Prostate gland (tissue), 2 donors: ENCODE measurements around the gene COLEC11. TPM values are rescaled to one million over a fixed set of nuclear protein-coding genes. Genes with fewer than 3 reads are reported as not detected.

Experiments used
- DNase-seq: peaks from one replicate; pipeline ENCODE4 v3.0.0-alpha.2; 2019; ENCODE audit warnings: low spot score
- H3K27ac ChIP-seq, 2 donors: fragments of 200-600 bp; sonication (generic); 2 replicates each; pipeline ENCODE4 v1.5.1; 2017 to 2019
- H3K27me3 ChIP-seq: fragments of 200-600 bp; sonication (generic); replicated peaks from 2 replicates; pipeline ENCODE4 v1.5.1; 2019; ENCODE audit not compliant: insufficient read depth
- H3K36me3 ChIP-seq, 2 donors: fragments of 200-600 bp; sonication (generic); 1 replicate in 1 of 2; 2 replicates in 1 of 2; pipeline versions ENCODE4 v1.5.1 to v1.8.1; 2017 to 2019
- H3K4me1 ChIP-seq: fragments of 200-600 bp; sonication (generic); replicated peaks from 2 replicates; pipeline ENCODE4 v1.5.1; 2019
- H3K4me3 ChIP-seq, 2 donors: fragments of 200-600 bp; sonication (generic); 2 replicates each; pipeline ENCODE4 v1.5.1; 2017 to 2019
- H3K9me3 ChIP-seq: fragments of 200-600 bp; sonication (generic); 2 replicates; pipeline ENCODE4 v1.5.1; 2017
- POLR2A ChIP-seq: fragments of 450-650 bp; IDR thresholded peaks from one replicate; pipeline ENCODE4 v1.6.1; 2016; ENCODE audit warnings: antibody characterized with exemption, mild to moderate bottlenecking
- POLR2AphosphoS5 ChIP-seq: sonication (generic); formaldehyde crosslinking; IDR thresholded peaks from one replicate; pipeline ENCODE4 v1.6.1; 2017; ENCODE audit warnings: antibody characterized with exemption
- WGBS: methylation state at CpG from one replicate; pipeline ENCODE4 v1.1.5; 2018; 5-methylcytosine and 5-hydroxymethylcytosine counted together
- intact Hi-C: fragments of 100-400 bp; cut with DNase I; formaldehyde crosslinking; loops from one replicate; pipeline ENCODE4 v1.14.2; 2022
- total RNA-seq, 2 donors: library from RNA; depleted of rRNA; stranded (reverse); fragments of >200 nt; gene quantifications; one replicate each; pipeline ENCODE4 v1.1.0, GENCODE V29; 2016
- TF ChIP-seq, protein P1 (sequence below), 4 experiments: fragments of 200-600 bp in 2 of 4; fragments of 450-650 bp in 2 of 4; sonication (generic) in 2 of 4; IDR thresholded peaks; 1 replicate in 3 of 4; 2 replicates in 1 of 4; pipeline ENCODE4 v1.5.1; 2016 to 2019; ENCODE audit warnings: antibody characterized with exemption in 4 of 4, mild to moderate bottlenecking in 2 of 4, moderate library complexity in 2 of 4

COLEC11 gene
- total RNA-seq, 2 donors from 2014 or later, result 2.9 to 10.5 TPM

DNA sequence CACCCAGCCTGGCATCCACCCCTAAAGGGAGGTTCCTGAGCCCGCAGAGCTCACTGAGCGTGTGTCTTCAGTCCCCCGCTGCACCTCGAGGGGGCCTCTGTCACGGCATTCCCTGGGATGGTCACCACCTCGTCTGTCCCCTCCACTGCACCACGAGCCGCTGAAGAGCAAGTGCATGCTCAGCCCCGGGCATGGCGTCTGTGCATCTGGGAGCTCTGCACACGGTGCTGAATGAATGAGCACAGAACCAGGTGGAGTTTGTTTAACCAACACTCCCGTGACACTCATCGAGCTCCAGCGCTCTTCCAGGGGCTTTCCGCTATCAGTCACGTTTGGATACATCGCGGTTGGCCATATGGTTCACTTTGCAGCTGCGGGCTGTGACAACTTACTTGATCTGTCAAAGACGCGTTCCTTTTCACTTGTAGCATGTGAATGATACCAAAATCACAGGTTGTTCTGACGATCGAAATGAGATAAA, 72.3 kb downstream of the COLEC11 start:
- intact Hi-C loops, result no loop called here
- no peaks in the 10 kb centered on the region for H3K9me3 ChIP-seq
- 63% methylated on average over 23 of the region's 23 CpGs for WGBS
- TF ChIP-seq, protein P1, sequence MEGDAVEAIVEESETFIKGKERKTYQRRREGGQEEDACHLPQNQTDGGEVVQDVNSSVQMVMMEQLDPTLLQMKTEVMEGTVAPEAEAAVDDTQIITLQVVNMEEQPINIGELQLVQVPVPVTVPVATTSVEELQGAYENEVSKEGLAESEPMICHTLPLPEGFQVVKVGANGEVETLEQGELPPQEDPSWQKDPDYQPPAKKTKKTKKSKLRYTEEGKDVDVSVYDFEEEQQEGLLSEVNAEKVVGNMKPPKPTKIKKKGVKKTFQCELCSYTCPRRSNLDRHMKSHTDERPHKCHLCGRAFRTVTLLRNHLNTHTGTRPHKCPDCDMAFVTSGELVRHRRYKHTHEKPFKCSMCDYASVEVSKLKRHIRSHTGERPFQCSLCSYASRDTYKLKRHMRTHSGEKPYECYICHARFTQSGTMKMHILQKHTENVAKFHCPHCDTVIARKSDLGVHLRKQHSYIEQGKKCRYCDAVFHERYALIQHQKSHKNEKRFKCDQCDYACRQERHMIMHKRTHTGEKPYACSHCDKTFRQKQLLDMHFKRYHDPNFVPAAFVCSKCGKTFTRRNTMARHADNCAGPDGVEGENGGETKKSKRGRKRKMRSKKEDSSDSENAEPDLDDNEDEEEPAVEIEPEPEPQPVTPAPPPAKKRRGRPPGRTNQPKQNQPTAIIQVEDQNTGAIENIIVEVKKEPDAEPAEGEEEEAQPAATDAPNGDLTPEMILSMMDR (IDR thresholded peaks at IDR 0.05), result no peak
- TF ChIP-seq POLR2A (no peak), POLR2AphosphoS5 (no peak)
- H3K4me1 ChIP-seq, result no peaks in the 10 kb centered on the region
- H3K27me3 ChIP-seq, result no peaks in the 10 kb centered on the region
- H3K4me3 ChIP-seq, result no peak overlapping the region
- DNase-seq, result no peak
- H3K36me3 ChIP-seq, result no peaks in the 10 kb centered on the region
- no peak overlapping the region for H3K27ac ChIP-seq

DNA sequence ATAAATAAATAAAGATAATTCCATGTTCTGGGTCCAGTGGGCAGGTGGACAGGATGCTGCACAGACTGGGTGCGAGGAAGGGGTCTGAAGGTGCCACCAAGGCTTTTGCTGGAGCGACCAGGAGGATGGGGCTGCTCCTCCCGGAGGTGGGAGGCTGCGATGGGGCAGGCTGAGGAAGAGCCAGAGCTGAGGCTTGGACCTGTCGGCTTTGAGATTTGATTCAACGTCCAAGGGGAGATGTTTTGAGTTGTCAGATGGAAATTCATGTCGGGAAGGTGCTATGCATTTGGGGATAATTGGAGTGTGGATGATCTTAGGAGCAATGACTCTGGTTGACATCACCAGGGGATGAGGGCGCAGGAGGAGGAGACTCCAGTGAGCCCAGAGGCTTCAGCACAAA, 74.7 kb downstream of the COLEC11 start:
- H3K27ac ChIP-seq, result no peak overlapping the region
- H3K9me3 ChIP-seq, result no peaks in the 10 kb centered on the region
- no peak overlapping the region for H3K4me3 ChIP-seq
- TF ChIP-seq, protein P1 (IDR thresholded peaks at IDR 0.05), result no peak
- no peak for TF ChIP-seq POLR2A
- TF ChIP-seq POLR2AphosphoS5, result no peak
- no peaks in the 10 kb centered on the region for H3K27me3 ChIP-seq
- 82% methylated on average over 8 of the region's 8 CpGs for WGBS
- intact Hi-C loops, result no loop called here
- no peaks in the 10 kb centered on the region for H3K4me1 ChIP-seq
- DNase-seq, result no peak
- no peaks in the 10 kb centered on the region for H3K36me3 ChIP-seq

DNA sequence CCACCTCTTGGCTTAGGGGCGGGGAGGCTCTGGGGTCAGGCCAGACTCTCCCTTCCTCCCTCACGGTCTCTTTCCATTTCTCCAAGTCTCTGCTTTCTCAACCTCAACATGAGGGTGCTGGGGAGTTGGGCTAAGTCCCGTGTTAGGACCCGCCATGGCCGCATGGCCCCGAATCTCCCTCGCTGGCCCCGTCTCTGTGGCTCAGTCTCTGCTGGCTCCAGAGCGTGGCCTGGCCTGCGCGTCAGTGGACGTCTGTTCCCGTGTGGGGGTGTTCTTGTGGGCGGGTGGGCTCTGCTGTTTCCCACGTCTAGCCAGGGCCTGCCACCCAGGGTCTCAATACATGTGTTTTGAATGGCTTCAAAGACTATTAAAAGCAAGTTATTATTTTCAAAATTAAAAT, 75.5 kb downstream of the COLEC11 start:
- no peak overlapping the region for H3K27ac ChIP-seq
- no peaks in the 10 kb centered on the region for H3K36me3 ChIP-seq
- H3K27me3 ChIP-seq, result no peaks in the 10 kb centered on the region
- 93% methylated on average over 15 of the region's 15 CpGs for WGBS
- no peak overlapping the region for H3K4me3 ChIP-seq
- no peaks in the 10 kb centered on the region for H3K4me1 ChIP-seq
- intact Hi-C loops, result no loop called here
- TF ChIP-seq POLR2AphosphoS5 (no peak), POLR2A (no peak)
- TF ChIP-seq, protein P1 (IDR thresholded peaks at IDR 0.05), result no peak
- DNase-seq, result no peak
- H3K9me3 ChIP-seq, result no peaks in the 10 kb centered on the region

DNA sequence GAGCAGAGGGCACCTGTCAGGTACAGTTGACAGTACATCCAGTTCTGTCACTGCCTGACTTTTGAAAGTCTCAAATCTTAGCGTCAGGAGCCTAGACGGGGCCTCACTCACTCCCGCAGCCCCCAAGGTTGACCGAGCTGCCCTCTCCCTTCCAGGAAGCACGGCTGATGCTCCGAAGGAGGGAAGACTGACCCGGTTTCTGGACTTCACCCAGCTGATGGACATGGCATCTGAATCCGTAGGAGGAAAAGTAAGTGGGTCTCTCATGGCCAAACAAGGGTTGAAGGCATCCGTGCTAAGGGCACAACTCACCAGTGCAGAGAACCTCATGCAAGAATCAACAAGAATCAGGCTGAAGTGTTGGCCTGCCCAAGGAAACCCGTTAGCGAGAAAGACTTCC, 76.0 kb downstream of the COLEC11 start:
- TF ChIP-seq, protein P1 (IDR thresholded peaks at IDR 0.05), result no peak
- no peak for TF ChIP-seq POLR2A
- TF ChIP-seq POLR2AphosphoS5, result no peak
- intact Hi-C loops, result no loop called here
- no peaks in the 10 kb centered on the region for H3K4me1 ChIP-seq

DNA sequence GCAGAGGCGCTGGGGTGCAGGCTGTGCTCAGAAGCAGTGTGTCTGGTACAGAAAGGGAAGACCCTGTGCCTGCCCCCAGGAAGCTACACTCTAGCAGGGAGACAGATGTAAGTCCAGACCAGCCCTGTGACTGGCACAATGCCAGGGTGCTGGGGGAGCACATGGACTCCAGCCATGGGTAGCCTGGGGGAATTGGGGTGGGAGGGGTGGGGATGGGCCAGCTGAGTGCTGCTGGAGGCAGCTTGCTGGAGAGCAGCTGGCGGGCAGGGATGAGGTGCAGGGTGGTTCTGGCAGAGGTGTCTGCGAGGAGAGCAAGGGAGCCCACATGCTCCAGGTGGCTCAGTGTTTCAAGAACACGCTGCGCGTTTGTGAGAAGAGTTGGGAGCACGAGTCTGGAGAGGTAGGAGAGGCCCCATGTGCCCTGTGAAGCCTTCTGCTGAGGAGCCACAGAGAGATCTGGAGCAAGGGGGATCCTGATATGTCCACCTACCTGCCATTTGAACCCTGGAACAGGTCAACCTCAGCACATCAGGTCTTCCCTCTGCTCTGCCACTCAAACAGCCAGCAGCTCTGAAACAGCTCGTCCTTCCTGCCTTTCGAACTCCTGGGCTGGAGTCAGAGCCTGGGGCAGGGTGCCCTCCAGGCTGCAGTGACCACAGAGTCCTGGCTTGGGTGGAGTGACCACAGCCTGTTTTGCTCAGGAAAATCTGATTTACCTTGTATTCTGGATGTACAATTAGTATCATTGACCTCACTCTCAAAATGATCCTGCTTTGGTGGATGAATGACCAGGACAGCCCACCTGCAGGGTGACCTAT, 78.2 kb downstream of the COLEC11 start:
- 79% methylated on average over 9 of the region's 9 CpGs for WGBS
- H3K4me3 ChIP-seq, result no peak overlapping the region
- H3K9me3 ChIP-seq, result no peaks in the 10 kb centered on the region
- no peaks in the 10 kb centered on the region for H3K27me3 ChIP-seq
- no peaks in the 10 kb centered on the region for H3K36me3 ChIP-seq
- DNase-seq, result no peak
- H3K4me1 ChIP-seq, result no peaks in the 10 kb centered on the region
- TF ChIP-seq, protein P1 (IDR thresholded peaks at IDR 0.05), result no peak
- no peak for TF ChIP-seq POLR2AphosphoS5
- no peak for TF ChIP-seq POLR2A
- intact Hi-C loops, result no loop called here
- H3K27ac ChIP-seq, result no peak overlapping the region

More for the DNA sequence above, 76.0 kb downstream of the COLEC11 start:
- DNase-seq, result no peak
- no peak overlapping the region for H3K4me3 ChIP-seq
- no peaks in the 10 kb centered on the region for H3K9me3 ChIP-seq
- no peaks in the 10 kb centered on the region for H3K27me3 ChIP-seq
- 83% methylated on average over 11 of the region's 11 CpGs for WGBS
- H3K36me3 ChIP-seq, result no peaks in the 10 kb centered on the region
- no peak overlapping the region for H3K27ac ChIP-seq
